MCF 10A (cell line): ENCODE measurements around the gene PLCB1. TPM values are rescaled to one million over a fixed set of nuclear protein-coding genes. Genes with fewer than 3 reads are reported as not detected.

Experiments
- BruUV-seq: library from RNA; stranded (reverse); fragments of 400-500 nt; replicated peaks from 2 replicates; lab custom pipeline; 2021; lab: Mats Ljungman, UMichigan
- CTCF ChIA-PET: fragments of 300-600 bp; sonication (Branson Sonifier 250); formaldehyde crosslinking; extraction: SDS; loops from one replicate; lab custom pipeline; 2021; ENCODE audit warnings: antibody characterized with exemption, inconsistent platforms; lab: Yijun Ruan, JAX
- POLR2A ChIA-PET: fragments of 300-600, 350-650 bp; sonication (Branson Sonifier 250); formaldehyde crosslinking; extraction: SDS; loops from one replicate; lab custom pipeline; 2020; ENCODE audit warnings: antibody characterized with exemption, inconsistent platforms; lab: Yijun Ruan, JAX
- DNase-seq: peaks from one replicate; pipeline ENCODE4 v3.0.0-alpha.2; 2018; ENCODE audit not compliant: unreplicated experiment
- H3K27ac Mint-ChIP-seq: one replicate; pipeline ENCODE4 v1.8.0; 2022; ENCODE audit warnings: mild to moderate bottlenecking, low read depth, mixed read lengths; ENCODE audit not compliant: unreplicated experiment
- H3K27me3 Mint-ChIP-seq: one replicate; pipeline ENCODE4 v1.8.0; 2022; ENCODE audit warnings: mixed read lengths; ENCODE audit not compliant: insufficient read depth, unreplicated experiment
- H3K36me3 Mint-ChIP-seq: one replicate; pipeline ENCODE4 v1.8.0; 2022; ENCODE audit warnings: mild to moderate bottlenecking, moderate library complexity, mixed read lengths; ENCODE audit not compliant: insufficient read depth, unreplicated experiment
- H3K4me1 Mint-ChIP-seq: one replicate; pipeline ENCODE4 v1.8.0; 2022; ENCODE audit warnings: mixed read lengths; ENCODE audit not compliant: insufficient read depth, unreplicated experiment
- H3K4me3 Mint-ChIP-seq: one replicate; pipeline ENCODE4 v1.8.0; 2022; ENCODE audit warnings: mild to moderate bottlenecking, moderate library complexity, mixed read lengths; ENCODE audit not compliant: unreplicated experiment
- H3K9me3 Mint-ChIP-seq: one replicate; pipeline ENCODE4 v1.8.0; 2022; ENCODE audit warnings: mixed read lengths; ENCODE audit not compliant: unreplicated experiment
- intact Hi-C: fragments of 100-400 bp; cut with micrococcal nuclease; formaldehyde crosslinking; loops from 2 replicates; pipeline ENCODE4 v1.14.1; 2022
- total RNA-seq: library from RNA; stranded (reverse); gene quantifications from 2 replicates; pipeline ENCODE4 v1.2.3, GENCODE V29; 2022
- TF ChIP-seq, protein P1 (sequence below): fragments of 200-600 bp; IDR thresholded peaks from one replicate; pipeline ENCODE4 v1.8.0; 2022; ENCODE audit warnings: antibody characterized with exemption, mild to moderate bottlenecking; ENCODE audit not compliant: unreplicated experiment

Gene PLCB1
- total RNA-seq, 1 experiment from 2014 or later = 5.9 TPM

DNA sequence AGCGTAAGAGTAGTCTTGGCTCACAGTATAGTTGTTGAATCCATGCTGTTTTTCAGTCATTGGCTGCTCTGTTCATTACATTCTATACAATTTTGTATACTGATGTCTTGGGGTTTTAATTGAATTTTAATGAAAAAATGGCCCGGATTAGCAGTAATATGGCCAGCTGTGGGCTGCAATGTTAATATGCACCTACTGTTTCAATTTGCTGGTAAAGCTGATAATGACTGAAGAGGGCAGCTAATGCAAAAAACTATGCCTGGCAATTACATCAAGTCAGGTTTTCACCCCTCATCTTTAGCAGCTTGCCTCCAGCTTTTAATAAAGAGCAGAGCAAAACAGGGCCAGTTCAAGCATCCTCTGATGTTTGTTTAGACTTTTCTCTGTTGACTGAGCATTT is 394.5 kb downstream of the PLCB1 start:
- intact Hi-C loops = no loop called here
- no TSS peak for BruUV-seq
- ChIA-PET CTCF (interaction anchor here (0.6 to 2.4 kb wide), 4 partner anchors 8 to 195 kb away, joined by 3 to 9 read pairs (median 4); no protein-coding TSS in a partner anchor), POLR2A (interaction anchor here (0.8 kb wide), 1 partner anchor 14 kb away, joined by 3 read pairs; no protein-coding TSS in a partner anchor)
- H3K4me1 Mint-ChIP-seq = no peaks in the 10 kb centered on the region
- no peak for DNase-seq
- H3K9me3 Mint-ChIP-seq = no peaks in the 10 kb centered on the region
- TF ChIP-seq, protein P1, sequence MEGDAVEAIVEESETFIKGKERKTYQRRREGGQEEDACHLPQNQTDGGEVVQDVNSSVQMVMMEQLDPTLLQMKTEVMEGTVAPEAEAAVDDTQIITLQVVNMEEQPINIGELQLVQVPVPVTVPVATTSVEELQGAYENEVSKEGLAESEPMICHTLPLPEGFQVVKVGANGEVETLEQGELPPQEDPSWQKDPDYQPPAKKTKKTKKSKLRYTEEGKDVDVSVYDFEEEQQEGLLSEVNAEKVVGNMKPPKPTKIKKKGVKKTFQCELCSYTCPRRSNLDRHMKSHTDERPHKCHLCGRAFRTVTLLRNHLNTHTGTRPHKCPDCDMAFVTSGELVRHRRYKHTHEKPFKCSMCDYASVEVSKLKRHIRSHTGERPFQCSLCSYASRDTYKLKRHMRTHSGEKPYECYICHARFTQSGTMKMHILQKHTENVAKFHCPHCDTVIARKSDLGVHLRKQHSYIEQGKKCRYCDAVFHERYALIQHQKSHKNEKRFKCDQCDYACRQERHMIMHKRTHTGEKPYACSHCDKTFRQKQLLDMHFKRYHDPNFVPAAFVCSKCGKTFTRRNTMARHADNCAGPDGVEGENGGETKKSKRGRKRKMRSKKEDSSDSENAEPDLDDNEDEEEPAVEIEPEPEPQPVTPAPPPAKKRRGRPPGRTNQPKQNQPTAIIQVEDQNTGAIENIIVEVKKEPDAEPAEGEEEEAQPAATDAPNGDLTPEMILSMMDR = no peak
- no peaks in the 10 kb centered on the region for H3K36me3 Mint-ChIP-seq
- no peak overlapping the region for H3K27ac Mint-ChIP-seq
- no peak overlapping the region for H3K4me3 Mint-ChIP-seq
- H3K27me3 Mint-ChIP-seq = no peaks in the 10 kb centered on the region

DNA sequence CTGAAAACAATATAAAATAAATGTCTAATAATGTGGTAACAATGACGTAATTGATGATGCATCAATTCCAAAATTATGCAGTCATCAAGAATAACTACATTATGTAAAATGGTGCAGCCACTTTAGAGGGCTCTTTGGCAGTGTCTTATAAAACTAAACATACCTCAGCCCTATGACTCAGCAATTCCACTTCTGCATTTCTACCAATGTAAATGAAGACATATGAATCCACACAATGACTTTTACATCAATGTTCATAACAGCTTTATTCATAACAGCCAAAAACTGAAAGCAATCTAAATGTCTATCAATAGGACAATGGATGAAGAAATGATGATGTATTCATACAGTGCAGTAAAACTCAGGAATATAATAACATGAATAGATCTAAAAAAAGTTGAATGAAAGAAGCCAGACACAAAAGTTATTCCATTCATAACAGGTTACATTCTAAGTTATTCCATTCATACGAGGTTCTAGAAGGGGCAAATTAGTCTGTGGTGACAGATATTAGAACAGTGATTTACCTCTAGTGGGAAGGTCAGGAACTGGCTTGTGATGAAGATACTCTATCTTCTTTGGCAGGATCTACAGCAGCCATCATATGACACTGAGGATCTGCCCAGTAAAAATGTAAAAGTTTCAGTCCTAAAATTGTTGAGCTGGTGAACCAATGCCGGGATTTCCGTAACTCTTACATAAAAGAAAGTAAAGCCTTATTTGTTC is 396.1 kb downstream of the PLCB1 start:
- no TSS peak for BruUV-seq
- TF ChIP-seq, protein P1 = no peak
- DNase-seq = peak; percentile 49
- H3K4me3 Mint-ChIP-seq = no peak overlapping the region
- no peaks in the 10 kb centered on the region for H3K9me3 Mint-ChIP-seq
- intact Hi-C loops = no loop called here
- no peaks in the 10 kb centered on the region for H3K36me3 Mint-ChIP-seq
- POLR2A ChIA-PET = no interaction called here
- CTCF ChIA-PET = interaction anchor here (0.6 to 0.9 kb wide), 2 partner anchors 10 to 524 kb away, joined by 4 read pairs; no protein-coding TSS in a partner anchor
- H3K27me3 Mint-ChIP-seq = no peaks in the 10 kb centered on the region
- H3K4me1 Mint-ChIP-seq = no peaks in the 10 kb centered on the region
- H3K27ac Mint-ChIP-seq = no peak overlapping the region

DNA sequence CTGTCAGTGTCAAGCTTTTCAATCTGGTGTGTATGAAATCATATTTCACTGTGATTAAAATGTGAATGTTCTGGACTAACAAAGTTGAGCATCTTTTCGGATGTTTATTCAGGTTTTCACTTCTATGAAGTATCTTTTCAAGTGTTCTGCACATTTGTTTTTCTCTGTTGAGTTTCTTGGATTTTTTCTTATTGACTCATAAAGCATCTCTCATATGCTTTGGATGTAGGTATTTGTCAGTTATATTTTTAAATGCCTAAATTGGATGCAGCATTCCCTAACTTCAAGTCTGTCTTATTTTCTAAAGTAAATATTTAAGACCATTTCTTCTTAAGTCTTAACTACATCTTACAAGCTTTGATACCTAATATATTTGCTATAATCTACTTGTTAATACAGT is 398.0 kb downstream of the PLCB1 start:
- H3K4me1 Mint-ChIP-seq = no peaks in the 10 kb centered on the region
- TF ChIP-seq, protein P1 = no peak
- H3K36me3 Mint-ChIP-seq = no peaks in the 10 kb centered on the region
- intact Hi-C loops = no loop called here
- no peak overlapping the region for H3K4me3 Mint-ChIP-seq
- no peak overlapping the region for H3K27ac Mint-ChIP-seq
- H3K9me3 Mint-ChIP-seq = no peaks in the 10 kb centered on the region
- CTCF ChIA-PET = interaction anchor here (0.5 kb wide), 3 partner anchors 118 to 393 kb away, joined by 3 read pairs; no protein-coding TSS in a partner anchor
- no peak for DNase-seq
- BruUV-seq = no TSS peak
- no peaks in the 10 kb centered on the region for H3K27me3 Mint-ChIP-seq
- POLR2A ChIA-PET = no interaction called here

DNA sequence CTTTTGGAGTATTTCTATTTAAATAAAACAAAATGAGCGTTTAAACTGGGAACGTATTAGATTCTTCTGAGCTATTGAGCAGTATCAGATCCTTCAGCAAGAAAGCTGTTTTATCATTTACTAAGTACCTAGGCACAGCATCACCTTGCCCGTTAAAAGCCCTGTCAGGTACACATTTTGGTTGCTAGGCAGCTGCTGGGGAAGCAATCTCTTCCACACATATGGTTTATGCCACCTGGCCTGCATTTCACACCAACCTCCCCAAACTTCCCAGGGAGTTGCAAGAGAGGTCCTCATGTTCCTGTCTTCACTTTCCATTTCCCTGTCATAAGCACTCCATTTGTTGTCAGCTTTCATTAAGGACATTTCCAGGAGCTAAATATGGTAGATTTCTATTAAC is 400.1 kb downstream of the PLCB1 start:
- Mint-ChIP-seq H3K27ac (no peak overlapping the region), H3K36me3 (no peaks in the 10 kb centered on the region), H3K4me3 (no peak overlapping the region), H3K4me1 (no peaks in the 10 kb centered on the region), H3K27me3 (no peaks in the 10 kb centered on the region), H3K9me3 (no peaks in the 10 kb centered on the region)
- intact Hi-C loops = no loop called here
- DNase-seq = no peak
- ChIA-PET CTCF (no interaction called here), POLR2A (interaction anchor here (0.5 kb wide), 1 partner anchor 16 kb away, joined by 3 read pairs; no protein-coding TSS in a partner anchor)
- no TSS peak for BruUV-seq
- TF ChIP-seq, protein P1 = no peak
